HG03060 (cell line): ENCODE results near the gene TCF21.
"Not testable (repeated sequence)": the region's sequence is repeated elsewhere in the genome, so short reads cannot be mapped to it uniquely, and the experiment has no call there.

ENCODE experiments used
- ATAC-seq: cut with Tn5 transposase; IDR thresholded peaks from one replicate; pipeline ENCODE4 v1.9.1; 2021; ENCODE audit warnings: low read depth, moderate number of reproducible peaks; ENCODE audit not compliant: unreplicated experiment

TCF21 gene

DNA sequence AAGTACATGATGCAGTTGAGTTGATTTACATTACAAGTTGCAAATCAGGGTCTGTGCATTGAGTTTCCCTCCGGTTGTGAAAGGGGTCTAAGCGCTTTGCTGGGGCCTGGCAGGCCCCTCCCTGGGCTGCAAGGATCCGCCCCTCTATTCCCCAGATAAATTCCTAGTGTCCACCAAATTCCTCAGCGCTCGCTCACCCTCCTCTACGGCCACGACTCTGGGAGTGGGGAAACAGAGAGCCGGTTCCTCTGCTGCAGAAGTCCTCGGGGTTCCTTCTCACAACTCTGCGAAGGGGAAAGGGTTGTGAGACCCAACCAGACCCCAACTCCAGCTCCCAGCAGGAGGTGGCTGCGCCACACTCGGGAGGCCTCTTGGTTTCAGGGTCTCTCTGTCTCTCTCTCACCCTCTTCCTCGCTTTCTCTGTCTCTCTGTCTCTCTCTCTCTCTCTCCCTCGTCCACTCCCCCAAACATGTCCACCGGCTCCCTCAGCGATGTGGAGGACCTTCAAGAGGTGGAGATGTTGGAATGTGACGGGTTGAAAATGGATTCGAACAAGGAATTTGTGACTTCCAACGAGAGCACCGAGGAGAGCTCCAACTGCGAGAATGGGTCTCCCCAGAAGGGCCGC, at the start of gene TCF21:
Gene TCF21, plus strand, starts transcription at position 185 of the 628 bp plus-strand sequence. Its CDS starts 285 bp downstream, at position 470.
- no peak for ATAC-seq

- ATAC-seq = no peak
Measured at GRCh38 chr6:133841176-133841575, 47.7 kb upstream of the TCF21 start.

GRCh38 chr6:133843098-133843497, 45.8 kb upstream of the TCF21 start:
- ATAC-seq = no peak

DNA sequence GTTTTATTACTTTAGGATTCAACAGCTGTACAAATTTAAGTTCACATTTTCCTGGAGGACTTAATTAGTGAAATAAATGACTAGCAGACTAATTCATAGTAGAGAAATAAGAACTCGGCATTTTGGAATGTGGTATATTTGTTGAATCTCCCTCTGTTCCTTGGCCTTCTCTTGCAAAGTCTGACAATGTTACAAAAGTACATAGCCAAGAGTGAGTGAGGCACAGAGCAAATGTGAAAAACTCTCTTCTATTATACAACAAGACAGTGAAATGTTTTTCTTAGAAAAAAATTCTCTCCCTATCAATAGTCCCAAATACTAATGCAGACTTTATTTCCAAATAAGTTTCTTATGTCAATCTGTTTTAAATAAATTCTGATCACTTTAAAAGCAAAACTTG, 44.2 kb upstream of the TCF21 start:
- ATAC-seq = no peak

DNA sequence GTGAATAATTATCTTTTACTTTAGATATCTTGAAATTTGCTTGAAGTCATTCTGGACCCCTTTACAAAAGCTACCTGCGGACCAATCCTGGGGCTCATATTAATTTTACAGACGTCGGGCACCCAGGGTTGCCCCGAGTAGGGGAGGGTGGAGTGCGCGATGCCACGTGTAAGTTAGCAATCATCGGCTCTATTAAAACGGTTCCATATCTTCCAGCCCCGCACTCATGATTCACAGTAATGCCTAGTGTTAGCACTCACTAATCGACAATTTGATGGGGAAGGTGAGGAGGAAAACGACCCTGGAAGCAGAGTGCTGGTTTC, 34.9 kb upstream of the TCF21 start:
- ATAC-seq = no peak

DNA sequence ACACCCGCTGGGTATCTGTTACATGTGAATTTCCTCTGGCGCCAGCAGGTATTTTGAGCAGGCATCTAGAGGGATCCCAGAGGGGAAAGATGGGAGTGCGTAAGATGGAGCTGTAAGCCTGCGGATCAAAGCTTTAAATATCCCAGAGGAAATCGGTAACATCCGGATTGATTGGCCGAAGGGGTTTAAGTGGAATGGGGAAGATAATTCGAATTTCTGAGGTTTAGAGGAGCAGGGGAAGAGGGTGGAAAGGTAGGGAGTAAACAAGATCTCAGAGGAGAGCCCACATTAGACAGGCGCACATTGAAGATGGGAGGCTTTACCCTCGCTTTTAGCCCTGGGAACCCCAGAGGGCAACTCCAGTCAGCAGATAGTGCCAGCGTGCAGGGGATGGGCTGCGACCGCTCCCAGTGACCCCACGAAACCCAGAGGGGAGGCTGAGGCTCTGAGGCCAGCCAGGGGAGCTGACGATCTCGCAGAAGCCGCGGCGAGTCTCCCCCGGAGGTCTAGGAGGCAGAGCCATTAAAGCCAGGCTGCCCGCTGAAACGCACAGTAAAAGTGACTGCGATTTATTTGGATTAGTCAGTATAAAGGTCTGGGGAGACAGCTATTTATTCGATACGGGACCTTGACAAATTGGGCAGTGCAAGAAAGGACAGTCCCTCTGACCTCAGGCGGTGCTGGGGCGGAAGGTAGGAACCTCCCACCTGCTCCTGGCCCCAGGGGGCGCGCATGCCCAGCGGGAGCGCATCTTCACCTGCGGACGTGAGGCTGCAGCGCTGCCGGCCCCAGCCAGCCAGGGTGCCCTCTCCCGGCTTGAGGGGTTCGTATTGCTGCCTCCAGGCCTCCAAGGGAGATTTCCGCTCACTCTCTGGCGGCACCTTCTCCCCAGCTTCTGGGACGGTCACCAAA, 34.3 kb upstream of the TCF21 start:
- no peak for ATAC-seq

- ATAC-seq = no peak
Measured at GRCh38 chr6:133855276-133855990, 33.5 kb upstream of the TCF21 start.

DNA sequence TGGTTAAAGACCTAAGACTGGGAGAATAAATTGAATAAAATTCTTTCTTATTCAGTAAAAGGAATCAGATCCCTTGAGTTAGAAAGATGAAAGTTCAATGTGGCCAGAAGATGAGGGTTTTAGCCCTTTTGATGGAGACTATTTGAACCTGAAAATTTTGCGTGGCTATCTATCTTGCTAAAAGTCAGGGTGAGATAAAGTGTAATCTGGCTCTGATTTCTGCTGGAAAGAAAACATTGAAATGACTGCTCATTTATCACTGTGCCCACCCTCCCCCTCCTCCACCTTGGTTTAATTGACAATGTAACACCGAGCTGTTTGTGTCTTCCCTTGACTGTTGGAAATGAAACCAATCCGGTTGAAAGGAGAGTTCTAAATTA, 32.9 kb upstream of the TCF21 start:
- no peak for ATAC-seq

GRCh38 chr6:133856911-133857310, 32.0 kb upstream of the TCF21 start:
- no peak for ATAC-seq

DNA sequence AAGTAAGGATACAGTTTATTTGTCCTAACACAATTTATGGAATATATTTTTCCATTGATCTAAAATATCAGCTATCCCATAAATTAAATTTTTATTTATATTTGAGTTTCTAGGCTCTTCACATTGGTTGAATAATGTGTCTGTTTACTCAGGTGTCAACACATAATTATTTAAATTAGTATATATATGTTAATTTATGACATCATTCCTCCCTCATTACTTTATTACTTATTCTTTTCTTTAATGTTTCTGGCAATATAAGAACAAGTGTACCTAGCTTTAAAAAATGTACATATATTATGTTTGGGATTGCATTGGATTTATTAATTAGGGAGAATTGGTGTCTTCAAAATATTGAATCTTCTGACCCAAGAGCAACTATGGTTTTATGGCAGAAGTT, 31.2 kb upstream of the TCF21 start:
- no peak for ATAC-seq

GRCh38 chr6:133861337-133861736, 27.6 kb upstream of the TCF21 start:
- ATAC-seq = not testable (repeated sequence)

- no peak for ATAC-seq
Measured at GRCh38 chr6:133863228-133863627, 25.7 kb upstream of the TCF21 start.

DNA sequence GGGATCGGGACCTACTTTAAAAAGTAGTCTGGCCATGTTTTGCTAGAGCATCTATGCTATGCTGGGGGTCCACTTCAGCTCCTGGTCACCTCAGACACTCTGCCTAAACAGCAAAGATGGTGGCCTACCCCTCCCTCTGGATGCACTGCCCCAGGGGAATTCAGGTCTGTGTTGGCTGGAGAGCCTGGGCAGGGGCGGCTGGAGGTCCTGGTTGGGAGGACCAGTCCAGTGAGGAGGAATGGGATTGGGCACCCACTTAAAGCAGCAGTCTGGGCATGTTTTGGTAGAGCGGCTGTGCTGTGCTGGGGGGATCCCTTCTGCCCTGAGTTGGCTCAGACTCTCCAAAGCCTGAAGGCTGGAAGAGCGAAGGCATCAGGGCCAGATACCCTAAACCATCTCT, 23.2 kb upstream of the TCF21 start:
- no peak for ATAC-seq

DNA sequence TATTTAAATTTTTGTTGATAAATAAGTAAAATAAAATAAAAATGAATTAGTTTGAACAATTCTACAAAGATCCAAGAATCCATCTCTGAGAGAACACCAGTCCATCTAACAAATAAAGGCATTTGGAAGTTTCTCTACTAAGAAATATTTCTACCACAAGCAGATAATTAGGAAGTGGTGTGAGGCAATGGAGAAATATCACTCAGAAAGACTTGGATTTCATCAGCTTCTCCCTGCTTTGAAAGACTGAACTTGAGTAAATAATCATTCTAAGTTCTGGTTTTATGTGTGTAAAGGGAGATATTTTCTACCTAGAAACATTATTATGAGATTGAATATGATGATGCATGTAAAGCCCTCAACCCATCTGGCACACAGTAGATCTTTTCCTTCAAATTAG, 17.8 kb upstream of the TCF21 start:
- no peak for ATAC-seq

DNA sequence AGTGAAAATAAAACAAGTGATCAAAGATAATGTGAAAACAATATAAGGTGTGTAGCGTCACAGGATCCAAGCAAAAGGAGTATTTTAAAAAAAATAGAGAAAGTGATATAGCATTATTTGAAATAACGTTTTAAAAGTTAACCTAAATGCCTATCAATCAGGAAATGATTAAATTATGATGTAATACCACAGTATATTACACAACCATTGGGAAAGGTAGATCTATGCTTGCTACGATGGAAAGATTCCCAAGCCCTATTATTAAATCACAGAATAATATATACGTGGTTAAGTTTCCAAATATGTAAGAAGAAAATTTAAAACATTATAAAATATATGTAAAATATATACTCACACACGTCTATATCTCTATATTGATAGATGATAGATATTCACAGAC, 15.4 kb upstream of the TCF21 start:
- no peak for ATAC-seq

- no peak for ATAC-seq
Measured at GRCh38 chr6:133877116-133877515, 11.8 kb upstream of the TCF21 start.

- ATAC-seq = no peak
Measured at GRCh38 chr6:133880006-133880405, 8.9 kb upstream of the TCF21 start.

DNA sequence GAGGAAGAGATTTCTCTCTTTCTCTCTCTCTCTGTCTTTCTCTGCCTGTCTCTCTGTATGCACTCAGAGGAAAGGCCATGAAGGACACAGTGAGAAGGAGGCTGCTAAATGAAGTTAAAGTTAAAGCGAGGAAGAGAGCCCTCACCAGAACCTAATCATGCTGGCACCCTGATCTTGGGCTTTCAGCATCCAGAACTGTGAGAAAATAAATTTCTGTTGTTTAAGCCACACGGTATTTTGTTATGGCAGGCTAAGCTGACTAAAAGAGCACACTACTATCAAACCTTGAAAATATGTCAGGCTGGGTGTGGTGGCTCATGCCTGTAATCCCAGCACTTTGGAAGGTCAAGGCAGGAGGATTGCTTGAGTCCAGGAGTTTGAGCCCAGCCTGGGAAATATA, 8.0 kb upstream of the TCF21 start:
- no peak for ATAC-seq

DNA sequence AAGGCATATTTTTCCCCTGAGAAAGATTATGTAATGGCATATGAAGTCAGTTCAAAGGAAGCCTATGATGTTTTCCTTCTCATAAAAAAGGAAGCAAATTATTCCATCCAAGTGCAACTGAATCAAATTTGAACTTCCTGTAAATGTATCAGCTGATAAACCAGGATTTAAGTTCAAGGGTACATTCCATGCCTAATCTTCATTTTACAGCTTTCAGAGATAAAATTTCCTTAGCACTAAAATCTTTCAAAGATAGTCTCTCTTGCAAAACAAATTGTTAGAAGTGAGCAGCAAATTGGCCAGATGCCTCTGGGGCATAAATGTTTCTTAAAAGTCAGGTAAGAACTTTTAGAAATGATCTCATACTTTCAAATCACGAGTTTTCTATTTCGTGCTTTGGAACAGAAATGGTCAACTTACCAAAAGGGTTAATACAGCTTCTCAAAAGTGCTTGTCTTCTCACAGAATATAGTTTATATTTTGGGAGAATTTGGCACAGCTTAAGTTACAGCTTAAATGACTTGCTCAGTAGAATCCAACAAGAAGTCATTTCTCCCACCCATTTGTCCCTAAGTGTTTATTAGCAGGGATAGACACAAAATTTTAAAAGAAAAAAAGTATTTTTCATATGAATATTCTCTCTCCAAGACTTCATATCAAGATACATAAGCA, 2.7 kb upstream of the TCF21 start:
- ATAC-seq = no peak

DNA sequence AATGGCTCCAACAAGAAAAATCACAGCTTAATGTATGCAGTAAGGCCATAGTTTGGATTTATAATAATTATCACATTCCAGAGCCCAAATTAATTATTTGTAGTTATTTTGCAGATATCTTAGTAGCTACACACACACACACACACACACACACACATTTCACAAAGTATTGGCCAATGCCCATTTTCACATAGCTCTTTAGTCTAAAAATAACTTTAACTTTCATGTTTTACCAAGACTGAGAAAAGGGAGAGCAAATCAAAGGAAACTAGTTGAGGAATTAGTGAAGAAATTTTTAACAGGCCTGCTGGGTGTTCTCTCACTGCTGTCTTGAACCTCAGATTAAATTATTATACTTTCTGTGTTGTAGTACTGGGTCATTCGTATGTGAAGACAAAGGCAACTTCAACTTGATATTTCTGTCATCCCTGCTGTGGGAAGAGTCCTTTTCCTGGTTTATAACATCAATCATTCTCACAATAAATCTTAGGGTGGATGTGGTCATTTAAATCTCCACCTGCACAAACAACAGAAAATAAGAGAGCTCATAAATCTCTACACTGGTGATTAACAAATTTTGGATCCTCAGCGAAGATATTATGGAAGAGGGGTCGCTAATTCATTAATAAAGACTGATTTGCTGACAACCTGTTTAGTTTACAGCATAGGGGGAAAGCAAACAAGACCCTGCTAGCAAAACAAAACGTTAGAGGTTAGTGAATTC, 1.6 kb upstream of the TCF21 start:
- no peak for ATAC-seq
